ENCODE results near the gene AFM. TPM values are rescaled to one million over a fixed set of nuclear protein-coding genes. Genes with fewer than 3 reads are reported as not detected.
A peak's percentile ranks its signal among the peaks of the same experiment; 100 is the strongest.

The AFM gene
- total and polyA plus RNA-seq, 2 of the 13 experiments (the other 11 are each of a cell fraction or from before 2014, with no cell fraction given): 0.13 to 1.8 TPM

DNA sequence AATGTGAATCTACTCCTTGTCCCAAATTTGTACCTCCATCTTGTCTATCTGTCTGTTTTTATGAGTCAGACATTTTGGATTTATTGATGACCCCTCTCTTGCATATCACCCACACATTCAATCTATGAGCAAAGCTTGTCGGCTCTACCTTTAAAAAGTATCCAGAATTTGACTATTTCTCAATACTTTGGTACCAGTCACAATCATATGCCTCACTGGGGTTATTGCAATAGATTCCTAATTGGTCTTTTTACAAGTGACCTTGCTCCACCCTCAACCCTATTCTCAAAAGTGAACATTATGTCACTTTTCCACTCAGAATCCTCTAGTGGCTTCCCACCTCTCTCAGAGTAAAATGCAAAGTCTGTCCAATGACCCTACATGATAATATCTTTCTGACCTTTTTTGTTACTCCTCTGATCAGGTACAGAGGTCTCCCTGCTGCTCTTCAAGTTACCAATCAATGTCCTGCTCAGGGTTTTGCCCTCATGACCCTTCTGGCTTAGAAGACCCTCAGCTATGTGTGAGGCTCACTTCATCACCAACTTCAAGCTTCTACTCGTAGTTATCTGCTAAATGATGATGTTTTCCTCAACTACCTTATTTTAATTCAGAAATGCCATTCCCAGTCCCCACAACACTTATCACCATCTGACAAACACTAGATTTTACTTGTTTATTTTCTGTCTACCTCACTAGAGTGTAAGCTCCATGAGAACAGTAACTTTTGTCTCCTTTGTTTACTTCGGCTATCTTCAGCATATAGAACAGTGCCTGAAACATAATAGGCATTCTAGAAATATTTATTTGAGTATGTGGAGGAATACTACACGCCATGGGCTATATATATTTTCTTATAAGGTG is 23.1 kb upstream of the AFM start (continued):
- TF ChIP-seq TOE1 (CRISPR knock-in tag; IDR thresholded peaks at IDR 0.05) (0 out of 2 replicates have a peak, but pooled peaks have one; percentile 30), FOSL1 (CRISPR knock-in tag; IDR thresholded peaks at IDR 0.05; ENCODE audit: borderline replicate concordance) (0 out of 2 replicates have a peak, but pooled peaks have one; percentile 20), HNF4A (CRISPR knock-in tag; IDR thresholded peaks at IDR 0.05) (0 out of 2 replicates have a peak, but pooled peaks have one; percentile 20), IKZF5 (CRISPR knock-in tag; IDR thresholded peaks at IDR 0.05) (no peak), ZNF83 (CRISPR knock-in tag; IDR thresholded peaks at IDR 0.05; ENCODE audit: borderline replicate concordance) (no peak), MZF1 (CRISPR knock-in tag; IDR thresholded peaks at IDR 0.05; ENCODE audit: borderline replicate concordance) (no peak), RFX3 (CRISPR knock-in tag; IDR thresholded peaks at IDR 0.05) (no peak), GATA4 (IDR thresholded peaks at IDR 0.05; ENCODE audit: borderline replicate concordance, low read depth) (no peak), SOX13 (IDR thresholded peaks at IDR 0.05) (no peak), SOX13 (CRISPR knock-in tag; conservative IDR thresholded peaks at IDR 0.05 in 1 of 2, IDR thresholded peaks at IDR 0.05 in 1 of 2) (peak in 1 of 2 experiments; percentile 31; a peak in 1 of 4 replicates), GABPA (IDR thresholded peaks at IDR 0.05; ENCODE audit: low read depth, low read length) (no peak), GABPA (CRISPR knock-in tag; IDR thresholded peaks at IDR 0.05; ENCODE audit: low read depth) (no peak), ZNF652 (CRISPR knock-in tag; IDR thresholded peaks at IDR 0.05; ENCODE audit: borderline replicate concordance, low read depth) (peak; percentile 8; the same call in 1 of the 2 replicates), MED8 (CRISPR knock-in tag; IDR thresholded peaks at IDR 0.05; ENCODE audit: insufficient replicate concordance) (peak; percentile 15), MBD4 (IDR thresholded peaks at IDR 0.05; ENCODE audit: borderline replicate concordance, low read length) (peak; percentile 61; the same call in 1 of the 2 replicates), GTF3A (CRISPR knock-in tag; conservative IDR thresholded peaks at IDR 0.05) (no peak), POLR2AphosphoS5 (IDR thresholded peaks at IDR 0.05; ENCODE audit: low read depth, low read length) (peak; percentile 71), DRAP1 (CRISPR knock-in tag; IDR thresholded peaks at IDR 0.05) (no peak)
- TF ChIP-seq, protein P1, sequence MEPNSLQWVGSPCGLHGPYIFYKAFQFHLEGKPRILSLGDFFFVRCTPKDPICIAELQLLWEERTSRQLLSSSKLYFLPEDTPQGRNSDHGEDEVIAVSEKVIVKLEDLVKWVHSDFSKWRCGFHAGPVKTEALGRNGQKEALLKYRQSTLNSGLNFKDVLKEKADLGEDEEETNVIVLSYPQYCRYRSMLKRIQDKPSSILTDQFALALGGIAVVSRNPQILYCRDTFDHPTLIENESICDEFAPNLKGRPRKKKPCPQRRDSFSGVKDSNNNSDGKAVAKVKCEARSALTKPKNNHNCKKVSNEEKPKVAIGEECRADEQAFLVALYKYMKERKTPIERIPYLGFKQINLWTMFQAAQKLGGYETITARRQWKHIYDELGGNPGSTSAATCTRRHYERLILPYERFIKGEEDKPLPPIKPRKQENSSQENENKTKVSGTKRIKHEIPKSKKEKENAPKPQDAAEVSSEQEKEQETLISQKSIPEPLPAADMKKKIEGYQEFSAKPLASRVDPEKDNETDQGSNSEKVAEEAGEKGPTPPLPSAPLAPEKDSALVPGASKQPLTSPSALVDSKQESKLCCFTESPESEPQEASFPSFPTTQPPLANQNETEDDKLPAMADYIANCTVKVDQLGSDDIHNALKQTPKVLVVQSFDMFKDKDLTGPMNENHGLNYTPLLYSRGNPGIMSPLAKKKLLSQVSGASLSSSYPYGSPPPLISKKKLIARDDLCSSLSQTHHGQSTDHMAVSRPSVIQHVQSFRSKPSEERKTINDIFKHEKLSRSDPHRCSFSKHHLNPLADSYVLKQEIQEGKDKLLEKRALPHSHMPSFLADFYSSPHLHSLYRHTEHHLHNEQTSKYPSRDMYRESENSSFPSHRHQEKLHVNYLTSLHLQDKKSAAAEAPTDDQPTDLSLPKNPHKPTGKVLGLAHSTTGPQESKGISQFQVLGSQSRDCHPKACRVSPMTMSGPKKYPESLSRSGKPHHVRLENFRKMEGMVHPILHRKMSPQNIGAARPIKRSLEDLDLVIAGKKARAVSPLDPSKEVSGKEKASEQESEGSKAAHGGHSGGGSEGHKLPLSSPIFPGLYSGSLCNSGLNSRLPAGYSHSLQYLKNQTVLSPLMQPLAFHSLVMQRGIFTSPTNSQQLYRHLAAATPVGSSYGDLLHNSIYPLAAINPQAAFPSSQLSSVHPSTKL (CRISPR knock-in tag; IDR thresholded peaks at IDR 0.05): no peak
